GM12878 (cell line): Measurements from ENCODE around the gene DLG1. TPM values are rescaled to one million over a fixed set of nuclear protein-coding genes. Genes with fewer than 3 reads are reported as not detected.

Source experiments
- ATAC-seq: fragments of 200-7000 bp; cut with Tn5 transposase; 3 replicates; pipeline ENCODE4 v1.9.1; 2020; ENCODE audit warnings: mild to moderate bottlenecking, moderate library complexity
- BruUV-seq: library from RNA; stranded (reverse); fragments of 400-500 nt; replicated peaks from 2 replicates; lab custom pipeline; 2021; lab: Mats Ljungman, UMichigan
- CTCF ChIA-PET: fragments of 300-600 bp; sonication (Branson Sonifier 250); formaldehyde crosslinking; extraction: SDS; loops from one replicate; lab custom pipeline; 2021; ENCODE audit warnings: inconsistent platforms; lab: Yijun Ruan, JAX
- POLR2A ChIA-PET: fragments of 350-600 bp; formaldehyde crosslinking; extraction: SDS; loops from one replicate; lab custom pipeline; 2021; ENCODE audit warnings: inconsistent platforms; lab: Charles Lee
- RAD21 ChIA-PET: fragments of 300-600 bp; sonication (Branson Sonifier 250); formaldehyde crosslinking; loops from one replicate; lab custom pipeline; 2023; ENCODE audit warnings: antibody characterized with exemption; ENCODE audit not compliant: unreplicated experiment; lab: Charles Lee
- SMC1A ChIA-PET: fragments of 300-600 bp; sonication (Branson Sonifier 250); formaldehyde crosslinking; loops from one replicate; lab custom pipeline; 2023; ENCODE audit not compliant: unreplicated experiment, uncharacterized antibody; lab: Charles Lee
- DNase-seq: peaks from one replicate; pipeline ENCODE4 v3.0.0-alpha.2; 2011; ENCODE audit warnings: low read depth, low spot score
- FAIRE-seq: peaks from 3 replicates; lab custom pipeline; 2011; peaks lifted over from hg19 to GRCh38; lab: Jason Lieb, UNC
- H2AFZ ChIP-seq: 2 replicates; pipeline ENCODE4 v1.6.0; 2011; ENCODE audit warnings: low read depth, low read length, control low read depth; ENCODE audit not compliant: control insufficient read depth
- H3K27ac ChIP-seq: 2 replicates; pipeline ENCODE4 v1.5.1; 2011; ENCODE audit warnings: control low read depth; ENCODE audit not compliant: control insufficient read depth, insufficient read depth
- H3K27me3 ChIP-seq, 2 experiments: replicated peaks in 1 of 2; 2 replicates each; pipeline versions ENCODE4 v1.6.0 to v1.6.1; 2011; ENCODE audit warnings: low read length in 1 of 2; ENCODE audit not compliant: control insufficient read depth in 2 of 2, insufficient read depth in 2 of 2
- H3K36me3 ChIP-seq, 2 experiments: 2 replicates each; pipeline ENCODE4 v1.5.1; 2011; ENCODE audit warnings: low read length in 1 of 2; ENCODE audit not compliant: control insufficient read depth in 2 of 2, insufficient read depth in 2 of 2
- H3K4me1 ChIP-seq: 2 replicates; pipeline ENCODE4 v1.6.1; 2011; ENCODE audit warnings: mild to moderate bottlenecking, low read length, moderate library complexity, mixed read lengths; ENCODE audit not compliant: control insufficient read depth, insufficient read depth
- H3K4me2 ChIP-seq: 2 replicates; pipeline ENCODE4 v1.6.0; 2011; ENCODE audit warnings: control low read depth; ENCODE audit not compliant: control insufficient read depth, insufficient read depth
- H3K4me3 ChIP-seq: fragments of 200-600 bp; sonication (generic); 2 replicates; pipeline ENCODE4 v1.5.1; 2016
- H3K79me2 ChIP-seq: 2 replicates; pipeline ENCODE4 v1.6.0; 2011; ENCODE audit warnings: low read length; ENCODE audit not compliant: control insufficient read depth, insufficient read depth
- H3K9ac ChIP-seq: 2 replicates; pipeline ENCODE4 v1.8.0; 2011; ENCODE audit warnings: low read length, control low read depth, mixed read lengths; ENCODE audit not compliant: control insufficient read depth, insufficient read depth
- H3K9me3 ChIP-seq: replicated peaks from 3 replicates; pipeline ENCODE4 v1.5.1; 2011; ENCODE audit warnings: mild to moderate bottlenecking, low read length; ENCODE audit not compliant: control insufficient read depth, insufficient read depth
- H4K20me1 ChIP-seq: 2 replicates; pipeline ENCODE4 v1.6.0; 2011; ENCODE audit not compliant: control insufficient read depth, insufficient read depth
- IKZF1 ChIP-seq: fragments of 450-650 bp; conservative IDR thresholded peaks from 2 replicates; pipeline ENCODE4 v1.6.1; 2017; ENCODE audit warnings: antibody characterized with exemption, mild to moderate bottlenecking
- MYC ChIP-seq: IDR thresholded peaks from 2 replicates; pipeline ENCODE4 v1.6.1; 2011; ENCODE audit warnings: mild to moderate bottlenecking, low read length, moderate library complexity, inconsistent platforms; ENCODE audit not compliant: insufficient read depth, insufficient replicate concordance, insufficient read length, severe bottlenecking
- WGBS: methylation state at CpG from one replicate; pipeline ENCODE4 v1.1.6; 2016; ENCODE audit warnings: low lambda C conversion rate; ENCODE audit not compliant: insufficient replicate concordance, insufficient coverage; ENCODE audit errors: missing lambda C conversion rate; 5-methylcytosine and 5-hydroxymethylcytosine counted together
- in situ Hi-C: fragments of 300-500 bp; cut with MboI; formaldehyde crosslinking; loops from 9 replicates; pipeline ENCODE4 v1.14.3; 2018; ENCODE audit warnings: mixed read lengths
- intact Hi-C: fragments of 100-400 bp; cut with micrococcal nuclease; formaldehyde crosslinking; loops from one replicate; pipeline ENCODE4 v1.14.2; 2022; ENCODE audit not compliant: unreplicated experiment
- polyA plus RNA-seq, 11 experiments: library from polyadenylated mRNA; depleted of rRNA in 4 of 11; unstranded in 6 of 11; stranded (reverse) in 5 of 11; fragments of >200 nt; fragmentation: Nextera tagmentation in 4 of 11; fragmentation: Illumina TruSeq in 1 of 11; extraction: Ambion mirVana in 4 of 11; extraction: Trizol in 1 of 11; gene quantifications; 1 replicate in 1 of 11; 2 replicates in 10 of 11; pipeline versions ENCODE4 v1.2.1 to v1.2.3, GENCODE V29; 2011 to 2016; ENCODE audit warnings: inconsistent platforms in 2 of 11, missing spikeins in 2 of 11, low read depth in 1 of 11
- total RNA-seq, 4 experiments: library from RNA; depleted of rRNA in 3 of 4; stranded (reverse); fragments of >200 nt in 3 of 4; fragmentation: Illumina TruSeq in 1 of 4; extraction: Trizol in 1 of 4; gene quantifications; 2 replicates each; pipeline versions ENCODE4 v1.2.1 to v1.2.3, GENCODE V29; 2013 to 2021
- TF ChIP-seq, protein P1 (sequence below): fragments of 450-650 bp; IDR thresholded peaks from 2 replicates; pipeline ENCODE4 v1.6.1; 2017; ENCODE audit warnings: mild to moderate bottlenecking, moderate library complexity

The DLG1 gene
- total and polyA plus RNA-seq, 10 of the 15 experiments (the other 5 are each of a cell fraction or from before 2014, with no cell fraction given) = 9.2 to 63.1 (median 40.1) TPM

DNA sequence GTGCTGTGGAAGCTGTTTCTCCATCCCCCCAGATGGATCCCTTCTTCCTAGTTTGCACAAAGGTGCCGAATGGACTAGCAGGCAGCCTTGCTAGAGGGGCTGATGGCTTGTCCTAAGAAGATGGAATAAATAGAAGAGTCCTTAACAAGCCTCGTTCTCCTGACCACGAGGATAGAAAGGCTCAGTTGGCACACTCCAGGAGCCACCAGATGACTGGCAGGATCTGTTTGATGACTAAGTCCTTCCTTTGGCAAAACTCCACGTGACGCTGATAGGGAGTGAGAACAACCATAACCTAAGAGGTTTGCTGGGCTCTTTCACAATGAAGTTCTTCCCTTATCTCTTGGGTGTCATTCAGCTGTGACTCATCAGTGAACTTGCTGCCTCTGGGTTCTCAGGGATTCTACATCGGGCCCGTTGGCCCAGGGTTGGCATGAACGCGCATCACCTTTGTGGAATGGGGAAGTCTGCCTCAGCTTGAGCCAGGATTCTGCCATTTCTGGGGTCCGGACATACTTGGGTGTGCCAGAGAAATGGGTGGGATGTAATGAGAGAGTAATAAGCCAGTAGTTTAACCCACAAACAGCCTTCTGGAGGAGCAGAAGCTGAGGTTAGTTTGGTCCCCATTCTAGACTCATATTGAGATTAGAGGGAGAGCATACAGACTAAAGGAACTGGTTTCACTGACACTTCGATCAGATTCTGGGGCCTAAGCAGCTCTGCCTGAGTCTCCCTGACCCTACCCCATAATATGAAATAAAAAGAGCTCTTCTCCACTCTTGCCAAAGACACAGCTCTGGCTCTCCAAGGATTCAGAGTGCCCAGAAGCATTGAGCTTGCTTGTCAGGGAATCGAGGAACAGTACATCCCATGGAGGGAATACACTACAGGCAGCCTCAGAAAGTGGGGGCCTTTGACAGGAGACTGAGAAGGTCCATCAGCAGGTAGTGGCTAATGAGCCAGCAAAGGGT, 266.8 kb downstream of the DLG1 start:
- no peak for DNase-seq
- H3K27me3 ChIP-seq = no peaks in the 10 kb centered on the region
- RAD21 ChIA-PET = interaction anchor here (0.9 to 3.9 kb wide), 3 partner anchors 24 to 156 kb away, joined by 3 to 48 read pairs (median 3); no protein-coding TSS in a partner anchor
- TF ChIP-seq IKZF1 (no peak), MYC (no peak)
- TF ChIP-seq, protein P1, sequence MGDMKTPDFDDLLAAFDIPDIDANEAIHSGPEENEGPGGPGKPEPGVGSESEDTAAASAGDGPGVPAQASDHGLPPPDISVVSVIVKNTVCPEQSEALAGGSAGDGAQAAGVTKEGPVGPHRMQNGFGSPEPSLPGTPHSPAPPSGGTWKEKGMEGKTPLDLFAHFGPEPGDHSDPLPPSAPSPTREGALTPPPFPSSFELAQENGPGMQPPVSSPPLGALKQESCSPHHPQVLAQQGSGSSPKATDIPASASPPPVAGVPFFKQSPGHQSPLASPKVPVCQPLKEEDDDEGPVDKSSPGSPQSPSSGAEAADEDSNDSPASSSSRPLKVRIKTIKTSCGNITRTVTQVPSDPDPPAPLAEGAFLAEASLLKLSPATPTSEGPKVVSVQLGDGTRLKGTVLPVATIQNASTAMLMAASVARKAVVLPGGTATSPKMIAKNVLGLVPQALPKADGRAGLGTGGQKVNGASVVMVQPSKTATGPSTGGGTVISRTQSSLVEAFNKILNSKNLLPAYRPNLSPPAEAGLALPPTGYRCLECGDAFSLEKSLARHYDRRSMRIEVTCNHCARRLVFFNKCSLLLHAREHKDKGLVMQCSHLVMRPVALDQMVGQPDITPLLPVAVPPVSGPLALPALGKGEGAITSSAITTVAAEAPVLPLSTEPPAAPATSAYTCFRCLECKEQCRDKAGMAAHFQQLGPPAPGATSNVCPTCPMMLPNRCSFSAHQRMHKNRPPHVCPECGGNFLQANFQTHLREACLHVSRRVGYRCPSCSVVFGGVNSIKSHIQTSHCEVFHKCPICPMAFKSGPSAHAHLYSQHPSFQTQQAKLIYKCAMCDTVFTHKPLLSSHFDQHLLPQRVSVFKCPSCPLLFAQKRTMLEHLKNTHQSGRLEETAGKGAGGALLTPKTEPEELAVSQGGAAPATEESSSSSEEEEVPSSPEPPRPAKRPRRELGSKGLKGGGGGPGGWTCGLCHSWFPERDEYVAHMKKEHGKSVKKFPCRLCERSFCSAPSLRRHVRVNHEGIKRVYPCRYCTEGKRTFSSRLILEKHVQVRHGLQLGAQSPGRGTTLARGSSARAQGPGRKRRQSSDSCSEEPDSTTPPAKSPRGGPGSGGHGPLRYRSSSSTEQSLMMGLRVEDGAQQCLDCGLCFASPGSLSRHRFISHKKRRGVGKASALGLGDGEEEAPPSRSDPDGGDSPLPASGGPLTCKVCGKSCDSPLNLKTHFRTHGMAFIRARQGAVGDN = no peak
- no peak overlapping the region for H3K9ac ChIP-seq
- FAIRE-seq = no peak
- no peak overlapping the region for H3K4me3 ChIP-seq
- no peaks in the 10 kb centered on the region for H3K9me3 ChIP-seq
- H4K20me1 ChIP-seq = no peaks in the 10 kb centered on the region
- intact Hi-C loops = no loop called here
- H3K4me1 ChIP-seq = no peaks in the 10 kb centered on the region; the same call in 1 of the 2 replicates
- CTCF ChIA-PET = interaction anchor here (0.6 to 4.4 kb wide), 10 partner anchors 9 to 156 kb away, joined by 3 to 54 read pairs (median 6); no protein-coding TSS in a partner anchor
- no peak for ATAC-seq
- no peak overlapping the region for H3K27ac ChIP-seq
- H3K36me3 ChIP-seq = peaks cover 0 to 6% of the 10 kb centered on the region in 2 experiments; a peak in 3 of 4 replicates
- SMC1A ChIA-PET = interaction anchor here (0.8 to 4.8 kb wide), 8 partner anchors 9 to 158 kb away, joined by 3 to 33 read pairs (median 4); no protein-coding TSS in a partner anchor
- in situ Hi-C loops = no loop called here
- 69% methylated on average over 12 of the region's 12 CpGs for WGBS
- H3K4me2 ChIP-seq = peak overlapping the region; percentile 3; the same call in 1 of the 2 replicates
- BruUV-seq = no TSS peak
- POLR2A ChIA-PET = no interaction called here
- peaks cover 19% of the 10 kb centered on the region for H3K79me2 ChIP-seq
- no peak overlapping the region for H2AFZ ChIP-seq
